Cardiac muscle cell (in vitro differentiated cells and primary cell): Measurements from ENCODE around the gene SMYD5. TPM values are rescaled to one million over a fixed set of nuclear protein-coding genes. Genes with fewer than 3 reads are reported as not detected.

Source experiments
- DNase-seq, 2 donors: peaks; one replicate each; pipeline versions ENCODE4 v3.0.0 to v3.0.0-alpha.2; 2010 to 2017; ENCODE audit warnings: low read depth in 1 of 2, low spot score in 1 of 2
- H3K27ac ChIP-seq: fragments of 200-600 bp; sonication (generic); 2 replicates; pipeline ENCODE4 v1.5.1; 2016
- H3K27me3 ChIP-seq: fragments of 200-600 bp; sonication (generic); 2 replicates; pipeline ENCODE4 v1.6.0; 2016; ENCODE audit warnings: control low read depth
- H3K36me3 ChIP-seq: fragments of 200-600 bp; sonication (generic); 2 replicates; pipeline ENCODE4 v1.5.1; 2016; ENCODE audit warnings: control low read depth
- H3K4me1 ChIP-seq: fragments of 200-600 bp; sonication (generic); 2 replicates; pipeline ENCODE4 v1.8.1; 2017; ENCODE audit warnings: low read depth, mild to moderate bottlenecking, mixed run types
- H3K4me3 ChIP-seq: fragments of 200-600 bp; sonication (generic); 2 replicates; pipeline ENCODE4 v1.5.1; 2016; ENCODE audit warnings: mild to moderate bottlenecking
- H3K9me3 ChIP-seq: fragments of 200-600 bp; sonication (generic); 2 replicates; pipeline ENCODE4 v1.5.1; 2017; ENCODE audit warnings: low read depth, mild to moderate bottlenecking, control low read depth
- polyA plus RNA-seq: library from polyadenylated mRNA; unstranded; fragments of >200 nt; fragmentation: Nextera tagmentation; extraction: Ambion mirVana; gene quantifications from 2 replicates; pipeline ENCODE4 v1.2.1, GENCODE V29; 2016
- total RNA-seq: library from RNA; depleted of rRNA; stranded (reverse); fragments of >200 nt; gene quantifications from 2 replicates; pipeline ENCODE4 v1.2.3, GENCODE V29; 2016
- TF ChIP-seq, protein P1 (sequence below): IDR thresholded peaks from 2 replicates; pipeline ENCODE4 v1.5.1; 2012; ENCODE audit warnings: low read depth, mild to moderate bottlenecking, low read length

SMYD5 gene
- total and polyA plus RNA-seq, 2 experiments from 2014 or later, result 26.1 to 27.0 TPM

GRCh38 chr2:73249636-73250035 lies 35.6 kb downstream of the SMYD5 start:
- Histone ChIP-seq H3K36me3 (peaks cover 82% of the 10 kb centered on the region), H3K9me3 (no peaks in the 10 kb centered on the region), H3K27ac (no peak overlapping the region), H3K4me1 (no peaks in the 10 kb centered on the region), H3K27me3 (no peaks in the 10 kb centered on the region), H3K4me3 (no peak overlapping the region)
- DNase-seq, result no peak
- TF ChIP-seq, protein P1, sequence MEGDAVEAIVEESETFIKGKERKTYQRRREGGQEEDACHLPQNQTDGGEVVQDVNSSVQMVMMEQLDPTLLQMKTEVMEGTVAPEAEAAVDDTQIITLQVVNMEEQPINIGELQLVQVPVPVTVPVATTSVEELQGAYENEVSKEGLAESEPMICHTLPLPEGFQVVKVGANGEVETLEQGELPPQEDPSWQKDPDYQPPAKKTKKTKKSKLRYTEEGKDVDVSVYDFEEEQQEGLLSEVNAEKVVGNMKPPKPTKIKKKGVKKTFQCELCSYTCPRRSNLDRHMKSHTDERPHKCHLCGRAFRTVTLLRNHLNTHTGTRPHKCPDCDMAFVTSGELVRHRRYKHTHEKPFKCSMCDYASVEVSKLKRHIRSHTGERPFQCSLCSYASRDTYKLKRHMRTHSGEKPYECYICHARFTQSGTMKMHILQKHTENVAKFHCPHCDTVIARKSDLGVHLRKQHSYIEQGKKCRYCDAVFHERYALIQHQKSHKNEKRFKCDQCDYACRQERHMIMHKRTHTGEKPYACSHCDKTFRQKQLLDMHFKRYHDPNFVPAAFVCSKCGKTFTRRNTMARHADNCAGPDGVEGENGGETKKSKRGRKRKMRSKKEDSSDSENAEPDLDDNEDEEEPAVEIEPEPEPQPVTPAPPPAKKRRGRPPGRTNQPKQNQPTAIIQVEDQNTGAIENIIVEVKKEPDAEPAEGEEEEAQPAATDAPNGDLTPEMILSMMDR, result no peak

DNA sequence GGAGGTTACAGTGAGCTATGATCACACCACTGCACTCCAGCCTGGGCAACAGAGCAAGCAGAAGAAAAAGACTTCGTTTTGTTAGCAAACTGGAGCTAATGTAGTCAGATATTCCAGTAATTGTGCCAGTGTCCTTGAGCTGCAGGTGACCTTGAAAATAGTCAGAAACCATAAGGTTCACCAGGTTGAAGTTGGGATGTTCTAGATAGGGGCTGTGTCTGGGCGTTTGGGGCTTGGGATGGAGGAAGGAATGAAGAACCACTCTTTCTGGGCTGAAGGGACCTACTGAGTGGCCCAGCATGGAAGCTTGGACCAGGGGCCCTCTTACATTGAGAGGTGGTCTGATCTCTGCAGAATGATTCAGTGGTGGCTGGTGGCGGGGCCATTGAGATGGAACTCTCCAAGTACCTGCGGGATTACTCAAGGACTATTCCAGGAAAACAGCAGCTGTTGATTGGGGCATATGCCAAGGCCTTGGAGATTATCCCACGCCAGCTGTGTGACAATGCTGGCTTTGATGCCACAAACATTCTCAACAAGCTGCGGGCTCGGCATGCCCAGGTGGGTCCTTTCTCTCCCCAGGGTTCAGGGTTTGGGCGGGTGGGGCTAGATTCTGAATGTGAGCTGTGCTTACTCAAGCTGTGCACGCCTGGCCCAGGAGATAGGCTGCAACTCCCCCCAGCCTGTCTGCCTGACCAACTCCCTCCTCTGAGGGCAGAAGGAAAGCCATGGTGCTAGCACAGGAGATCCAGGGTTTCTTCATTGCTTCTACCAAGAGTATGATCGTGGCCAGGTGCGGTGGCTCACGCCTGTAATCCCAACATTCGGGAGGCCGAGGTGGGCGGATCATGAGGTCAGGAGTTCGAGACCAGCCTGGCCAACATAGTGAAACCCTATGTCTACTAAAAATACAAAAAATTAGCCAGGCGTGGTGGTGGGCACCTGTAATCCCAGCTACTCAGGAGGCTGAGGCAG lies 37.1 kb downstream of the SMYD5 start:
- TF ChIP-seq, protein P1, result no peak
- Histone ChIP-seq H3K4me3 (no peak overlapping the region), H3K27me3 (no peaks in the 10 kb centered on the region), H3K9me3 (no peaks in the 10 kb centered on the region), H3K27ac (no peak overlapping the region), H3K36me3 (peaks cover 67% of the 10 kb centered on the region), H3K4me1 (no peaks in the 10 kb centered on the region)
- DNase-seq, result no peak

DNA sequence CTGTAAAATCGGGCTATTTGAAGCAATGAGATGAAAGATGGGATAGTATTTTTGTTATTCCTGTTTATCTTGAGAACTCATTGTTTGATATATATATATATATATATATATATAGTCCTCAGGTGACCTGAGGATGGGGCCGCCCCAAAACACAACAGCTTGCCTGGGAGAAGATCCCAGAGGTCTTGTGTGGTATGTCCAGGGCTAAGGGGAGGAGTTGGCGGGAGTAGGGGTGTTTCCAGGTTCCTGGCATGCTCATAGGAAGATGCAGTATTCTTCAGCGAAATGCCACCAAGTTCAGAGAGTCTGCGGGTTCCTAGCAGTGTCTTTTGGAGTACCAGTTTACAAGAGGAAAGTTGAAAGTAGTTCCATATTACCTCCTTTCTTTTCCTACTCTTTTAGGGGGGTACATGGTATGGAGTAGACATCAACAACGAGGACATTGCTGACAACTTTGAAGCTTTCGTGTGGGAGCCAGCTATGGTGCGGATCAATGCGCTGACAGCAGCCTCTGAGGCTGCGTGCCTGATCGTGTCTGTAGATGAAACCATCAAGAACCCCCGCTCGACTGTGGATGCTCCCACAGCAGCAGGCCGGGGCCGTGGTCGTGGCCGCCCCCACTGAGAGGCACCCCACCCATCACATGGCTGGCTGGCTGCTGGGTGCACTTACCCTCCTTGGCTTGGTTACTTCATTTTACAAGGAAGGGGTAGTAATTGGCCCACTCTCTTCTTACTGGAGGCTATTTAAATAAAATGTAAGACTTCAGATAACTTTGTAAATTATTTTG lies 38.4 kb downstream of the SMYD5 start:
- no peak for DNase-seq
- TF ChIP-seq, protein P1, result no peak
- H3K36me3 ChIP-seq, result peaks cover 54% of the 10 kb centered on the region

GRCh38 chr2:73253400-73253799 lies 39.4 kb downstream of the SMYD5 start:
- Histone ChIP-seq H3K27me3 (no peaks in the 10 kb centered on the region), H3K4me3 (no peak overlapping the region), H3K36me3 (peaks cover 47% of the 10 kb centered on the region), H3K4me1 (no peaks in the 10 kb centered on the region), H3K27ac (no peak overlapping the region), H3K9me3 (no peaks in the 10 kb centered on the region)
- TF ChIP-seq, protein P1, result no peak
- DNase-seq, result no peak

More for the DNA sequence above, 38.4 kb downstream of the SMYD5 start:
- Histone ChIP-seq H3K9me3 (no peaks in the 10 kb centered on the region), H3K27ac (no peak overlapping the region), H3K4me1 (no peaks in the 10 kb centered on the region), H3K4me3 (no peak overlapping the region), H3K27me3 (no peaks in the 10 kb centered on the region)

GRCh38 chr2:73253901-73254300 lies 39.9 kb downstream of the SMYD5 start:
- H3K4me3 ChIP-seq, result no peak overlapping the region
- H3K36me3 ChIP-seq, result peaks cover 42% of the 10 kb centered on the region
- no peaks in the 10 kb centered on the region for H3K27me3 ChIP-seq
- no peaks in the 10 kb centered on the region for H3K4me1 ChIP-seq
- TF ChIP-seq, protein P1, result no peak
- no peak for DNase-seq
- no peak overlapping the region for H3K27ac ChIP-seq
- no peaks in the 10 kb centered on the region for H3K9me3 ChIP-seq
